K562 (cell line): ENCODE measurements around the gene PHF14. TPM values are rescaled to one million over a fixed set of nuclear protein-coding genes. Genes with fewer than 3 reads are reported as not detected.

ENCODE experiments used
- AFF4 ChIP-seq: sonication (generic); formaldehyde crosslinking; IDR thresholded peaks from 2 replicates; pipeline ENCODE4 v1.8.0; 2023; ENCODE audit warnings: mild to moderate bottlenecking, missing genetic modification reagents
- CHD2 ChIP-seq: IDR thresholded peaks from 2 replicates; pipeline ENCODE4 v1.6.1; 2011; ENCODE audit warnings: low read depth, low read length
- HMG20A ChIP-seq: fragments of 450-650 bp; formaldehyde crosslinking; conservative IDR thresholded peaks from 2 replicates; pipeline ENCODE4 v1.4.0; 2020; ENCODE audit warnings: mild to moderate bottlenecking, mixed read lengths
- POU5F1 ChIP-seq: fragments of 150-350 bp; IDR thresholded peaks from 2 replicates; pipeline ENCODE4 v1.6.1; 2014; ENCODE audit warnings: borderline replicate concordance, low read length, low read depth, mild to moderate bottlenecking; ENCODE audit not compliant: partially characterized antibody
- RFX1 ChIP-seq: fragments of 450-650 bp; IDR thresholded peaks from 2 replicates; pipeline ENCODE4 v1.6.1; 2016; ENCODE audit warnings: mild to moderate bottlenecking, moderate library complexity
- SMARCA4 ChIP-seq: fragments of 450-650 bp; IDR thresholded peaks from 2 replicates; pipeline ENCODE4 v1.6.1; 2016
- STAG1 ChIP-seq: sonication (generic); formaldehyde crosslinking; IDR thresholded peaks from 2 replicates; pipeline ENCODE4 v1.5.0; 2020; ENCODE audit warnings: missing genetic modification reagents, borderline replicate concordance
- TAF1 ChIP-seq: IDR thresholded peaks from 2 replicates; pipeline ENCODE4 v1.6.1; 2011; ENCODE audit warnings: mild to moderate bottlenecking, low read length, moderate library complexity; ENCODE audit not compliant: insufficient read depth, control insufficient read depth, severe bottlenecking; ENCODE audit errors: extremely low read depth
- YBX1 ChIP-seq: fragments of 450-650 bp; IDR thresholded peaks from 2 replicates; pipeline ENCODE4 v1.7.1; 2016; ENCODE audit warnings: mild to moderate bottlenecking
- ZKSCAN3 ChIP-seq: fragments of 250-450 bp; sonication (Bioruptor Pico); IDR thresholded peaks from 2 replicates; pipeline ENCODE4 v1.4.0; 2020
- ZNF239 ChIP-seq: fragments of 250-450 bp; sonication (Bioruptor Pico); IDR thresholded peaks from 2 replicates; pipeline ENCODE4 v1.4.0; 2020; ENCODE audit warnings: mild to moderate bottlenecking
- polyA plus RNA-seq, 8 experiments: library from polyadenylated mRNA; depleted of rRNA in 4 of 8; stranded (reverse) in 5 of 8; unstranded in 3 of 8; fragments of >200 nt; fragmentation: Nextera tagmentation in 2 of 8; fragmentation: Illumina TruSeq in 1 of 8; extraction: Ambion mirVana in 2 of 8; extraction: Trizol in 1 of 8; gene quantifications; 2 replicates each; pipeline versions ENCODE4 v1.2.1 to v1.2.3, GENCODE V29; 2011 to 2014; ENCODE audit warnings: inconsistent platforms in 1 of 8, missing spikeins in 1 of 8
- total RNA-seq, 7 experiments: library from RNA; depleted of rRNA in 6 of 7; stranded (reverse); fragments of >200 nt in 6 of 7; fragmentation: Illumina TruSeq in 2 of 7; extraction: Trizol in 2 of 7; gene quantifications; 2 replicates each; pipeline versions ENCODE4 v1.2.1 to v1.2.3, GENCODE V29; 2011 to 2021; ENCODE audit warnings: low replicate concordance in 1 of 7

The PHF14 gene
- total and polyA plus RNA-seq, 9 of the 15 experiments (the other 6 are each of a cell fraction or from before 2014, with no cell fraction given): 27.5 to 67.6 (median 41.4) TPM

DNA sequence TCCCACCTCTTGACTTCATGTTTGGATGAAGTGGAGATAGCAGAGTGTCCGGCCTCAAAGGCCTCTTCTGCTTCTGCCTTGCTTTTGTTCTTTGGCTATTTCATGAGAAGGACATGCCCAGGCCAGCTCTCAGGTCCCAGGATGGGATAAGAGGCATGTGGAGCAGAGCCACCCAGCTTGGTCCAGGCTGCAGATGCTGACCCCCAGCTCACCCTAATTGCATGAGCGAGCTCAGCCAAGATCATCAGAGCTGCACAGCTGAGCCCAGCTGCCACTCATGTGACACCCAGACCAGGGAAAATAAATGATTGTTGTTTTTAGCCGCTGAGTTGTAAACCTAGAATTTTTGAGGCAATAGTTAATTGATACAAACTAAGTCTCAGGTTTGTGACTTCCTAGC lies 230.0 kb downstream of the PHF14 start (continued):
- TF ChIP-seq AFF4 (CRISPR knock-in tag) (no peak), RFX1 (no peak), TAF1 (no peak), STAG1 (CRISPR knock-in tag) (no peak), YBX1 (no peak), ZKSCAN3 (CRISPR knock-in tag) (no peak), HMG20A (CRISPR knock-in tag) (no peak), CHD2 (no peak), SMARCA4 (no peak), ZNF239 (CRISPR knock-in tag) (no peak), POU5F1 (no peak)
